Activated CD4-positive, alpha-beta memory T cell treated with anti-CD3 and anti-CD28 coated beads, Interleukin-2, amount 10 ng/mL, durations not matched to agents 7 days and 5 days (primary cell): Measurements from ENCODE around the gene CACTIN. TPM values are rescaled to one million over a fixed set of nuclear protein-coding genes. Genes with fewer than 3 reads are reported as not detected.
"Not testable (repeated sequence)": the region's sequence is repeated elsewhere in the genome, so short reads cannot be mapped to it uniquely, and the experiment has no call there.

Experiments used
- CTCF ChIA-PET: fragments of 350-600 bp; sonication (Branson Sonifier 250); formaldehyde crosslinking; loops from one replicate; lab custom pipeline; 2021; ENCODE audit warnings: antibody characterized with exemption, inconsistent platforms; lab: Charles Lee
- POLR2A ChIA-PET: fragments of 350-600 bp; sonication (Branson Sonifier 250); formaldehyde crosslinking; loops from one replicate; lab custom pipeline; 2021; ENCODE audit warnings: antibody characterized with exemption; lab: Charles Lee
- DNase-seq: peaks from one replicate; pipeline ENCODE4 v3.0.0-alpha.2; 2020
- H3K27ac Mint-ChIP-seq: one replicate; pipeline ENCODE4 v1.8.0; 2021; ENCODE audit warnings: mild to moderate bottlenecking, mixed read lengths
- H3K27me3 Mint-ChIP-seq: one replicate; pipeline ENCODE4 v1.8.0; 2021; ENCODE audit warnings: mixed read lengths
- H3K36me3 Mint-ChIP-seq: one replicate; pipeline ENCODE4 v1.8.0; 2021; ENCODE audit warnings: low read depth, mixed read lengths
- H3K4me1 Mint-ChIP-seq: one replicate; pipeline ENCODE4 v1.8.0; 2021; ENCODE audit warnings: mixed read lengths
- H3K4me3 Mint-ChIP-seq: one replicate; pipeline ENCODE4 v1.8.0; 2021; ENCODE audit warnings: mild to moderate bottlenecking, mixed read lengths
- H3K9me3 Mint-ChIP-seq: one replicate; pipeline ENCODE4 v1.8.0; 2021; ENCODE audit warnings: mixed read lengths
- total RNA-seq, 2 experiments: library from RNA; stranded (reverse); gene quantifications; one replicate each; pipeline ENCODE4 v1.2.3, GENCODE V29; 2021

CACTIN gene
- total RNA-seq, 2 experiments from 2014 or later = 20.5 to 21.6 TPM

DNA sequence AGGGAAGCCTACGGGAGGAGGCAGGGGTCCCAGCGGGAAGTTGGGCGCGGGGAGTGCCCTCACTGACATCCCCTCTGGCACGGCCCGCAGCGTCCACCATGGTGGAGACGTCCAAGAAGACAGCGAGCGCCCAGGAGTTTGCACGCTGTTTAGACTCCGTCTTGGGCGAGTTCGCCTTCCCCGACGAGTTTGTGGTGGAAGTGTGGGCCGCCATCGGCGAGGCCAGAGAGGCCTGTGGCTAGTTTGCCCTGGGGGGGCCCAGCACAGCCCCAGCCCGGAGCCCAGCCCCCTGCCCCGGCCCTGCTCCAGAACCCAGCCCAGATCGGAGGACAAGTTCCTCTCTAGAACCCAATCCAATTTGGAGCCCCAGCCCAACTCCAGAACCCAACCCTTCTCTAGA, 36.6 kb downstream of the CACTIN start:
- Mint-ChIP-seq H3K27me3 (no peaks in the 10 kb centered on the region), H3K36me3 (no peaks in the 10 kb centered on the region), H3K4me3 (no peak overlapping the region), H3K27ac (no peak overlapping the region), H3K4me1 (no peaks in the 10 kb centered on the region), H3K9me3 (peaks cover 7% of the 10 kb centered on the region)
- no peak for DNase-seq
- POLR2A ChIA-PET = no interaction called here
- CTCF ChIA-PET = no interaction called here

DNA sequence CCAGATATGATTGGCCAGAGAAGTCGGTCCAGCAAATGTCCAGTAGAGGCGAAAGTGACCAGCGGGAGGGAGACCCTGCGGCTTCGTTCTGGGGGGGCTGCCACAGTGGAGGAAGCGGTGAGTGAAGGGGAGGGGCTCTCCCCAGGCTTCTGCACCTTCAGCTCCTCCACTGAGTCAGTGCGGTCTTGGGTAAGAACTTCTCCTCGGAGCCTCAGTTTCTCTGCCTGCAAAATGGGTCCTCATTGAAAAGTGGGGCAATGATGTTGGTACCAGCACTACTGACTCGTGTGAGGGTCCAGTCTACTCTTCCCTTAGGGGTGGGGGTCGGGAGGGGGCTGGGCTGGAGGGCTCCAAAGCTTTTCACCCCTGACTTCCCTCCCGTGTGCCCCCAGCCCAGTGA, 37.2 kb downstream of the CACTIN start:
- peaks cover 7% of the 10 kb centered on the region for H3K9me3 Mint-ChIP-seq
- no peaks in the 10 kb centered on the region for H3K27me3 Mint-ChIP-seq
- POLR2A ChIA-PET = no interaction called here
- no peak for DNase-seq
- no peak overlapping the region for H3K27ac Mint-ChIP-seq
- H3K4me3 Mint-ChIP-seq = no peak overlapping the region
- H3K36me3 Mint-ChIP-seq = no peaks in the 10 kb centered on the region
- CTCF ChIA-PET = interaction anchor here (0.6 kb wide), 1 partner anchor 42 kb away, joined by 3 read pairs; no protein-coding TSS in a partner anchor
- no peaks in the 10 kb centered on the region for H3K4me1 Mint-ChIP-seq

DNA sequence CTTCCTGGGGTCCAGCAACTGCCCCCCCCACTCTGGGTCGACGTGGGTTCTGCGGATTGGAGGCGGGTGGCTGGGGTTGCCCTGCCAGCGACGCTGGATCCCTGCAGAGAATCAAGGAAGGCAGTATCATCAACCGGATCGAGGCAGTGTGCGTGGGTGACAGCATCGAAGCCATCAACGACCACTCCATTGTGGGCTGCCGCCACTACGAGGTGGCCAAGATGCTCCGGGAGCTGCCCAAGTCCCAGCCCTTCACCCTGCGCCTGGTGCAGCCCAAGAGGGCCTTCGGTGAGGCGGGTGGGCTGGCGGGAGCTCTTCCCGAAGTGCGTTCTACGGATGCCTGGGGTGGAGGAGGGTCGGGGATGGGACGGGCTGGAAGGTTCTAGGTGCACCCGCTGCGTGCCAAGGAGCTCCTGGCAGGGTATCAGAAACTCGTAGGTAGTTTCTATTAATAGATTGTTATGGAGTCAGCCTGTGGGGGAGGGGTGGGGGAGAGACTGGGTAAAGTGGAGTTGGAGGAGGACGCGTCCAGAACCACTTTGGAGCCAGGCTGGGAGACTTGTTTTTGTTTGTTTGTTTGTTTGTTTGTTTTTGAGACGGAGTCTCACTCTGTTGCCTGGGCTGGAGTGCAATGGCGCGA, 39.8 kb downstream of the CACTIN start:
- Mint-ChIP-seq H3K4me1 (no peaks in the 10 kb centered on the region), H3K36me3 (no peaks in the 10 kb centered on the region), H3K27me3 (peaks cover 4% of the 10 kb centered on the region), H3K9me3 (peaks cover 7% of the 10 kb centered on the region), H3K27ac (no peak overlapping the region), H3K4me3 (no peak overlapping the region)
- POLR2A ChIA-PET = no interaction called here
- no peak for DNase-seq
- CTCF ChIA-PET = no interaction called here

DNA sequence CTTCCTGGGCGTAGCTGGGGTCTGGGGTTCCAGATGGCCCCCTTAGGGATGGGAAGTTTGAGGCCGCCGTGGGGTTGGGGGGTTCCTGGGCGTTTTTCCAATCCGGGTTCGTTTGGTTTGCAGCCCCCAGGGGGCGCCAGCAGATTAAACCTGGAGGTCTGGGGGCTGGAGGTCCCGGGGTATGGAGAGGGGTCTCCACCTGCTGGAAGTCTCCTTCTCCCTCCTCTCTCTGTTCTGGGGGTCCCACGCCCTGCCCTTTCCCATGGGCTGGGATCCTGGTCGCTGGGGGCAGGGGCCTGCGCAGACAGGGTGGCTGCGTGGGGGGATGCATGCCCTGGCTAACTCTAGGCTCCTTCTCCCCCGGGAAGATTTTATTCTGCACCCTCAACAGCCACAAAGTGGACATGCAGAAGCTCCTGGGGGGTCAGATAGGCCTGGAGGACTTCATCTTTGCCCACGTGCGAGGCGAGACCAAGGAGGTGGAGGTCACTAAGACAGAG, 40.4 kb downstream of the CACTIN start:
- ChIA-PET POLR2A (no interaction called here), CTCF (no interaction called here)
- no peak overlapping the region for H3K4me3 Mint-ChIP-seq
- no peak overlapping the region for H3K27ac Mint-ChIP-seq
- H3K36me3 Mint-ChIP-seq = no peaks in the 10 kb centered on the region
- no peak for DNase-seq
- peaks cover 7% of the 10 kb centered on the region for H3K9me3 Mint-ChIP-seq
- peaks cover 4% of the 10 kb centered on the region for H3K27me3 Mint-ChIP-seq
- no peaks in the 10 kb centered on the region for H3K4me1 Mint-ChIP-seq

DNA sequence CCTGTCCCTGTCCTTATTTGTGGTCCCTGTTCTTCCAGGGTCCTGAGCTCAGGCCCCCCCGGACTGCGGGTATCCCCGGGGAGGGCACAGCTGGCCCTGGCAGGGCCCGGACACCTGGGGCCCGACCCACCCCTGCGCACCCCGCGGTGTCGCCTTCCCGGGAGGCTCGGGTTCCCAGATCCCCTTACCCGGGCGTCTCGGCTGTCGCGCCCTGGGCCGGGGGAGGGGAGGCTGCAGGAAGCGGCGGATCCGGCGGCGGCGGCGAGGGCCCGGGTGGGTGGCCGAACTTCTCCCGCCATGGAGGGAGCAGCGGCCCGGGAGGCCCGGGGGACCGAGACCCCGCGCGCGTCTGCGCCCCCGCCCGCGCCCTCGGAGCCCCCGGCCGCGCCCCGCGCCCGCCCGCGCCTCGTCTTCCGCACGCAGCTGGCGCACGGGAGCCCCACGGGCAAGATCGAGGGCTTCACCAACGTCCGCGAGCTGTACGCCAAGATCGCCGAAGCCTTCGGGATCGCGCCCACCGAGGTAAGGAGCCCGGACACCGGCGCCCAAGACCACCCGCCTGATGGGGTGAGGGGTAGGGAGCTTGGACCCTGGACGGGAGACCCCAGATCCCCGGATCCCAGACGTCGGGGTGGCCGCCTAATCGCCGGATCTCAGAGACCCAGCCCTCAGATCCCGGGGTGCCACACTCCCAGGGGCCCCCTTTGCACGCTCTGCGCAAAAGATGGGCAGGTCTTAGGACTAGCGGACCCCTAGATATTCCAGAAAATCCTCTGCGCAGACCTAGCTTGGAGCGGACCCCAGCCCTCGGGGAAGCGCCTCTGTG, 41.1 kb downstream of the CACTIN start, which contains the start of gene GIPC3:
GIPC3 (plus strand) TSS at position 178 of the 826 bp plus-strand sequence; CDS start at position 298, 120 bp downstream.
- no peak within 1 kb of the TSS for H3K4me3 Mint-ChIP-seq
- DNase-seq = no peak

DNA sequence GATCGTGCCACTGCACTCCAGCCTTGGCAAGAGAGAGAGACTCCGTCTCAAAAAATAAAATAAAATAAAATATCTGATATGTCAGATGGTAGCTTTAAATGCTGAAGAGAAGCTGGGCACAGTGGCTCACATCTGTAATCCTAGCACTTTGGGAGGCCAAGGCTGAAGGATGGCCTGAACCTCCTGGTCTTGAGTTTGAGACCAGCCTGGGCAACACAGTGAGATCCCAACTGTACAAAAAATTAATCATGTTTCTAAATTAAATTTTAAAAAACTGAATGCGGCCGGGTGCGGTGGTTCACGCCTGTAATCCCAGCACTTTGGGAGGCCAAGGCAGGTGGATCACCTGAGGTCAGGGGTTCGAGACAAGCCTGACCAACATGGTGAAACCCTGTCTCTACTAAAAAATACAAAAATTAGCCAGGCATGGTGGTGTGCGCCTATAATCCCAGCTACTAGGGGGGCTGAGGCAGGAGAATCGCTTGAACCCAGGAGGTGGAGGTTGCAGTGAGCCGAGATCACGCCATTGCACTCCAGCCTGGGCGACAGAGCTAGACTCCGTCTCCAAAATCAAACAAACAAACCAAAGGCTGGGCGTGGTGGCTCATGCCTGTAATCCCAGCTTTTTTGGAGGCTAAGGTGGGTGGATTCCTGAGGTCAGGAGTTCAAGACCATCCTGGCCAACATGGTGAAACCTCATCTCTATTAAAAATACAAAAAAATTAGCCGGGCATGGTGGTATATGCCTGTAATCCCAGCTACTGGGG, 42.4 kb downstream of the CACTIN start:
- H3K27ac Mint-ChIP-seq, DNase-seq, H3K4me3 Mint-ChIP-seq, H3K4me1 Mint-ChIP-seq, H3K9me3 Mint-ChIP-seq, H3K27me3 Mint-ChIP-seq, CTCF ChIA-PET, H3K36me3 Mint-ChIP-seq, POLR2A ChIA-PET: not testable (repeated sequence)

More for the DNA sequence above, 41.1 kb downstream of the CACTIN start, which contains the start of gene GIPC3:
- CTCF ChIA-PET = interaction anchor here (0.5 to 0.8 kb wide), 3 partner anchors 77 to 887 kb away, joined by 3 to 5 read pairs (median 3); no protein-coding TSS in a partner anchor
- Mint-ChIP-seq H3K27me3 (peaks cover 4% of the 10 kb centered on the region), H3K36me3 (no peaks in the 10 kb centered on the region), H3K4me1 (no peaks in the 10 kb centered on the region), H3K27ac (no peak within 1 kb of the TSS), H3K9me3 (peaks cover 3% of the 10 kb centered on the region)
- POLR2A ChIA-PET = no interaction called here

DNA sequence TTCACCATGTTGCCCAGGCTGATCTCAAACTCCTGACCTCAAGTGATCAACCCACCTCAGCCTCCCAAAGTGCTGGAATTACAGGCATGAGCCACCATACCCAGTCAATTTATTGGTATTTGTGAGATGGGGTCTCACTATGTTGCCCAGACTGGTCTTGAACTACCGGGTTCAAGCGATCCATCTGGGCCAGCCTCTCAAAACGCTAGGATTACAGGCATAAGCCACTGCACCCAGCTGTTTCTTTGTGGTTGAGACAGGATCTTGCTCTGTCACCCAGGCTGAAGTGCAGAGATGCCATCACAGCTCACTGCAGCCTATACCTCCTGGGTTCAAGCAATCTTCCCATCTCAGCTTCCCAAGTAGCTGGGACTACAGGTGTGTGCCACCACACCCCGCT, 44.8 kb downstream of the CACTIN start:
- not testable (repeated sequence) for H3K36me3 Mint-ChIP-seq, H3K27ac Mint-ChIP-seq
- CTCF ChIA-PET = interaction anchor here (0.8 kb wide), 1 partner anchor 9 kb away, joined by 3 read pairs; no protein-coding TSS in a partner anchor

DNA sequence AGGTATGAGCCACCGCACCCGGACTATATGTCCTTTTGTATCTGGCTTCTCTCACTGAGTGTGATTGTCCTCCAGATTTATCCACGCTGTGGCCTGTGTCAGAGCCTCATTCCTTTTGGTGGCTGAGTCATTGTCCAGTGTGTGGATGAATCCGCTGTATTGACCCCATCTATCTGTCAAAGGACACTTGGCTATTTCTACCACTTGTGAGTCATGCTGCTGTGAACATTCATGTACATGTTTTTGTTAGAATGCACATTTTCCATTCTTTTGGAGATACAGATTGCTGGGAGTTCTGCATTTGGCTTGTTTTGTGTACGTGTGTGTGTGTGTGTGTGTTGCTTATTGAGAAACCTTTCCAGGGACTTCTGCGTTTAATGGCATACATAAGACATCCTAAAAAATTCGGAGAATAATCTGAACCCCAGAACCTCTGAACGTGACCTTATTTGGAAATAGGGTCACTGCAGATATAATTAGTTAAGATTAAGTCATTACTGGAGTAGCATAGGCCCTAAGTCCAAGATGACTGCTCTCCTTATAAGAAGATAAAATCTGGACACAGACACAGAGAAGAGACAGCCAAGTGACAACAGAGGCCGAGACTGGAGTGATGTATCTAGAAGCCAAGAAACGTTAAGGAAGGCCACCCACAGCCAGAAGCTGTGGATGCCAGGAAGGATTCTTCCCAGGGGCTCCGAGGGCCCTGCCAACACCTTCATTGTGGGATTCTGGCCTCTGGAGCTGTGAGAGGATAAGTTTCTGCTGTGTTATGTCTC, 46.2 kb downstream of the CACTIN start:
- DNase-seq = no peak
- ChIA-PET CTCF (no interaction called here), POLR2A (no interaction called here)
- H3K27ac Mint-ChIP-seq = no peak overlapping the region
- H3K4me3 Mint-ChIP-seq = no peak overlapping the region
- peaks cover 4% of the 10 kb centered on the region for H3K27me3 Mint-ChIP-seq
- H3K36me3 Mint-ChIP-seq = peaks cover 5% of the 10 kb centered on the region
- no peaks in the 10 kb centered on the region for H3K4me1 Mint-ChIP-seq
- no peaks in the 10 kb centered on the region for H3K9me3 Mint-ChIP-seq

More for the DNA sequence above, 44.8 kb downstream of the CACTIN start:
- H3K9me3 Mint-ChIP-seq, H3K4me3 Mint-ChIP-seq, H3K4me1 Mint-ChIP-seq, POLR2A ChIA-PET, H3K27me3 Mint-ChIP-seq, DNase-seq: not testable (repeated sequence)

DNA sequence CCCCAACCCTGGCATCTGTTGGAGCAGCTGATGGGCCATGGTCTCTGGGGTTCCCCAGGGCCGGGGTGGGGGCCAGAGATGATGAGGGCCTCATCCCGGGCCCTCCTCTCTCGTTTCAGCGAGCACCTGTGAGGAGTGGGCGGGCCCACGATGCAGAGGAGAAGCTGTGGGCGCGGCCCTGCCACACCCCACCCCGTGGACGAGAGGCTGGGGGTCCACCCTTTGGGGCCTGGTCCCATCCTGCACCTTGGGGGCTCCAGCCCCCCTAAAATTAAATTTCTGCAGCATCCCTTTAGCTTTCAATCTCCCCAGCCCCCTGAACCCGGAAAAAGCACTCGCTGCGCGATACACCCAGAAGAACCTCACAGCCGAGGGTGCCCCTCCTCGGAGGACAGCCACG, 48.2 kb downstream of the CACTIN start:
- H3K27me3 Mint-ChIP-seq = peaks cover 2% of the 10 kb centered on the region
- H3K4me3 Mint-ChIP-seq = no peak overlapping the region
- DNase-seq = no peak
- H3K36me3 Mint-ChIP-seq = peaks cover 13% of the 10 kb centered on the region
- ChIA-PET POLR2A (interaction anchor here (1.4 kb wide), 1 partner anchor 46 kb away, joined by 3 read pairs; no protein-coding TSS in a partner anchor), CTCF (no interaction called here)
- H3K9me3 Mint-ChIP-seq = no peaks in the 10 kb centered on the region
- no peak overlapping the region for H3K27ac Mint-ChIP-seq
- H3K4me1 Mint-ChIP-seq = peaks cover 3% of the 10 kb centered on the region

DNA sequence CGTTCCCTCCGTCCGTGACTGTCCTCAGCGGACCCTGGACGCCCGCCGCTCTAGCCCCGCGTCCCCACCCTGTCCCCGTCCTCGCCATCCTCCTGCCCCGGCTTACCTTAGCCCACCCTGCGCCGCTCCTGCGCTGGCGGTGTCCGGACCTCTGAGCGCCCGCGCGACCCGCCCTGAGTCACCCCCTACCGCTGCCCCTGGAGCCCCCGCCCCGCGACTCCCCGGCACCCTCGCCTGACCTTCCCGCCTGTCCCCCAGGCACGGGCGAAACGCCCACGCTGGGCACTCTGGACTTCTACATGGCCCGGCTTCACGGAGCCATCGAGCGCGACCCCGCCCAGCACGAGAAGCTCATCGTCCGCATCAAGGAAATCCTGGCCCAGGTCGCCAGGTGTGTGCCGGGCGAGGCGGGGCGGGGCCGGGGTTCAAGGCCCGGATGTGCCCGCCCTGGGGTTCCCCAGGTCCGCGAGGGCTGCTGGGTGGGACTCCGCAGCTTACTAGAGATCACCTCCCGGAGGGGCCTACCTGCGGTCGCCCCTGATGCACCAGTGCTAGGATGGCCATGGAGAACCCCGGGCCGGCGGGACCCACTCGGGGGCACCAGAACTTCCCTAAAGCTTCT, 48.8 kb downstream of the CACTIN start:
- DNase-seq = no peak
- ChIA-PET CTCF (no interaction called here), POLR2A (no interaction called here)
- H3K27me3 Mint-ChIP-seq = no peaks in the 10 kb centered on the region
- H3K9me3 Mint-ChIP-seq = no peaks in the 10 kb centered on the region
- H3K4me1 Mint-ChIP-seq = peaks cover 3% of the 10 kb centered on the region
- H3K36me3 Mint-ChIP-seq = peaks cover 13% of the 10 kb centered on the region
- no peak overlapping the region for H3K27ac Mint-ChIP-seq
- no peak overlapping the region for H3K4me3 Mint-ChIP-seq

DNA sequence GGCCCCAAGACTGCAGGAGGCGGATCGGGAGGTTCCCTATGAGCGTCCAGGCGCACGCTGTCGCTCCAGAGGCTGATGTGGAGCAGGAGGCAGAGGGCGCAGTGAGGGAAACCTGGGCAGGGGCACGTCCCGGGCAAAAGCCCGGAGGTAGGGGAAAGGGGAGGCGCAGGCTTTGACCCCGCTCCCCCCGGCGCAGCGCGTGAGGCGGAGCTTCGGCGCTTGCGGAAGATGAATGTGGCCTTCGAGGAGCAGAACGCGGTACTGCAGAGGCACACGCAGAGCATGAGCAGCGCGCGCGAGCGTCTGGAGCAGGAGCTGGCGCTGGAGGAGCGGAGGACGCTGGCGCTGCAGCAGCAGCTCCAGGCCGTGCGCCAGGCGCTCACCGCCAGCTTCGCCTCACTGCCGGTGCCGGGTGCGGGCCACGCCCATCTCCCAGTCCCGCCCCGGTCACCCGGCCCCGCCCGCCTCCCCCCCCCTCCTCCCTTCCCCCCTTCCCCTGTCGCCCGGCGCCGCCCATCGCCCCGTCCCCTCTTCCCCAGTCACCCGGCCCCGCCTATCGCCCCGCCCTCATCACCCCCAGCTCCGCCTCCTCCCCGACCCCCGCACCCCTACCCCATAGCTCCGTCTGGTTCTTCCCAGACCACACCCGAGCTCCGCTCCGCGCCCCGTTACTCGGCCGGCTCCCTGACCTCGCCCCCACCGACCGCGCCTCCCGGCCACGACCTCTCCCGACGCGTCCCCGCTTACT, 49.7 kb downstream of the CACTIN start:
- Mint-ChIP-seq H3K9me3 (no peaks in the 10 kb centered on the region), H3K36me3 (peaks cover 13% of the 10 kb centered on the region), H3K4me3 (no peak overlapping the region), H3K27me3 (no peaks in the 10 kb centered on the region), H3K4me1 (peaks cover 8% of the 10 kb centered on the region), H3K27ac (no peak overlapping the region)
- DNase-seq = no peak
- ChIA-PET CTCF (no interaction called here), POLR2A (no interaction called here)
